Measurements from ENCODE around the gene ERGIC1.

GRCh38 chr5:172904312-172904642 lies 70.2 kb downstream of the ERGIC1 start:
- TF ChIP-seq CTCF (IDR thresholded peaks at IDR 0.05) (no peak), POLR2A (IDR thresholded peaks at IDR 0.05) (no peak)

Measured in body of pancreas (tissue), 4 donors.